GM19467 (cell line): ENCODE measurements around the gene NXPH2.

ENCODE experiments used
- ATAC-seq: cut with Tn5 transposase; IDR thresholded peaks from one replicate; pipeline ENCODE4 v1.9.1; 2021; ENCODE audit warnings: mild to moderate bottlenecking, moderate library complexity; ENCODE audit not compliant: unreplicated experiment

Gene NXPH2

DNA sequence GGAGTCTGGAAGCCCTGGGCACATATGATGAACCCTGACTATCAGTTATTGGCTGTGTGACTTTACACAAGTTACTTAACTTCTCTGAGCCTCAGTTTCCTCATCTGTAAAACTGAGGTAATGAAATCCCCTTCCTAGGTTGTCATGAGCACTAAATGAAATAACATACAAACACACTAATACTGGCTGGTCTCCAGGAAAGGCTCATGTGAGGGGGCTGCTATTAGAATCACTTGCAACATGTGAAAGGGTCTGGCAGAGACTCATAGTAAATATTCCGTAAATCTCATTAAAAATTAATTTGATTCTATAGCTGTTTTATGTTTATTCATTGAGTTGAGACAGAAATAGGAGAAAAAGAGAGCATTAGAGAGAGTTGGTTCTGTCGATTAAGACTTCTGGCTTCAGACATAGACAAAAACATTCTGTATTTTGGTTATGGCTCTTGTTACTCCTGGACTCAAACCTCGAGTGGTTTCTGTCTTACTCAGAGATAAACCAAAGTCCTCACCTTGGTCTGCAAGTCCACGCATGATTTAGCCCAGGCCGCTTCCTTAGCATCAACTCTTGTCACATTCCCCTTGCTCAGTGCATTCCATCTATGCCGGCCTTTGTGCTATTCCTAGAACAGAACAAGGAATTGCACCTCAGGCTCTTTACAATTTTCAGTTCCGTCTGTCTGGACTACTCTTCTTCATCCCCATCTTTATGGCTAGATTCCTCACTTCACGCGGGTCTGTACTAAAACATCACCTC lies 139.1 kb downstream of the NXPH2 start:
- ATAC-seq: no peak

DNA sequence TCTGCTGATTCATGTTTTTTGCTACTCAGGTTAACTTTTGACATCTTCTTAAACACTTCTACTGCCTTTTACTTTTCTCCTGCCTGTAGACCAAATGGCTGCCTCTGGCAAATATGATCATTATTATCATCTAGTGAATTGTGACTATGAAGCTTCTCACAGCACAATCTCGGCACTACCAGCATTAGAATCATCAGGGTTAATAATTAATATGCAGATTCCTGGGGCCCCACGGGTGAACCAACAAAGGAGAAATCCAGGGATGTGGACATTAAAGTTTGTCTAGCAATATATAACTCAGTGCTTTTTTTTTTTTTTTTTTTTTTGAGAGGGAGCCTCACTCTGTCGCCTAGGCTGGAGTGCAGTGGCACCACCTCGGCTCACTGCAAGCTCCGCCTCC lies 142.5 kb downstream of the NXPH2 start:
- no peak for ATAC-seq

DNA sequence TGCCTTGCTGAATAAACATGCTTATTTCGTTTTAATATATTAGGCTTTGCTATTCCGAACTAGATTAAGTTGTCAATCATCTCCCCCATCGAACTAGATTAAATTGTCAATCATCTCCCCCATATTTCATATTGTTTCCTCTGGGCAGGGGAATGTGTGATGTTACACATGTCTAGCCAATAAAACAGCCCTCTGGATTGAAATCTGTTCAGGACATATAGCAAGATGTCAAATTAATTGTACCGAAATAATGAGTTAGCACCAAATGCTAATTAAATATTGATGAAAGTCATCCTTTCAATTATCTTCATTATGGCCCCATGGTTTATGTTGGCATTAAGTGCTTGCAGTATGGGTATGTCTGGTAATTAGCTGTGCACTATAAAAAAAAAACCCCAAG lies 143.1 kb downstream of the NXPH2 start:
- no peak for ATAC-seq

DNA sequence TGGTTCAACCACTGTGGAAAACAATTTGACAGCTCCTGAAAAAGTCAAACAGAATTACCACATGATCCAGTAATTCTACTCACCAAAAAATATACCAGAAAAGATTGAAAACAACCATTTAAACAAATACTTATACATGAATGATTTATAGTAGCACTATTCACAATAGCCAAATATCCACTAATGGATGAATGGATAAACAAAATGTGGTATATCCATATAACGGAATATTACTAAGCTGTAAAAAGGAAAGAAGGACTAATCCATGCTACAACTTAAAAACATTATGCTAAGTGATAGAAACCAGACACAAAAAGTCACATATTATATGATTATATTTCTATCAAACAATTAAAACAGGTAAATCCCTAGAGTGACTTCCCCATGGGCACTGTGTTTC lies 147.1 kb downstream of the NXPH2 start:
- no peak for ATAC-seq

DNA sequence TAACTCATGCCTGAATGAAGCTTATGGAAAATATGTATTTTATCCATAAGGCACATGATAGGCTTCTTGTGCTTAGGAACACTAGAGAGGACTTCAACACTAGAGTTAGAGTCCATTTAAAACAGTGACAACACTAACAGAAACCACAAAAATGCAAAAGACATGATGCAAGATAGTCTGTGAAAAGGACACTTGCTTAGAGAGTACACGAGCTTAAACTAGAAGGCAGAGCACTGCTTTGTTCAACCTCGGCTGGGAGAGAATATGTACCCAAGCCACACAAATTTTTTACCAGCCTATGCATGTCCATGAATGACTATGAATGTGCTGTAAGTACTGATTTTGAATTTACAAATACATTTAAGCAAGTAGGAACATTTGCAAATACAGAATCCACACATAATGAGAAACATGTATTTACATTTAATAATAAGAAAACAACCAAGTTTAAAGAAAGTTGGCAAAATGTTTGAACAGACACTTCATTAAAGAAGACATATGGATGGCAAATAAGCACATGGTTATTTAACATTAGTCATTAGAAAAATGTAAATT lies 148.0 kb downstream of the NXPH2 start:
- ATAC-seq: no peak

DNA sequence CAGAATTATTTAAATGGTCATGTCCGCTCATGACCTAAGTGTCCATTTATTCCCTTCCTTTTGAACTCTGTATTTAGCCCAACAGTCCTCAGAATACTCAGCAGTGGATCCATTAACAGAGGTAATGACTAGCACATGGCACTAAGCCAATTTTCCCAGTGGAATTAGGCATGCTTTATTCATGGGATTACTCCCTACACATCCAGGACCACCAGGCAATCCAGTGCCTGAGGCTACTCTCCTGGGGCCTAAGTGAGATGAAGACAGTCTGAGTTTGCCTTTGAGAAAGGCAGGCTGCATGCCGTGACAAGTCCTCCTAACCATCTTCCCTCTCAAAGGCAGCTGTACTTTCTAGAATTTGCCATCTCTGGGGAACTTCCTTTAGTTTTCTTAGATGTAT lies 150.0 kb downstream of the NXPH2 start:
- no peak for ATAC-seq

DNA sequence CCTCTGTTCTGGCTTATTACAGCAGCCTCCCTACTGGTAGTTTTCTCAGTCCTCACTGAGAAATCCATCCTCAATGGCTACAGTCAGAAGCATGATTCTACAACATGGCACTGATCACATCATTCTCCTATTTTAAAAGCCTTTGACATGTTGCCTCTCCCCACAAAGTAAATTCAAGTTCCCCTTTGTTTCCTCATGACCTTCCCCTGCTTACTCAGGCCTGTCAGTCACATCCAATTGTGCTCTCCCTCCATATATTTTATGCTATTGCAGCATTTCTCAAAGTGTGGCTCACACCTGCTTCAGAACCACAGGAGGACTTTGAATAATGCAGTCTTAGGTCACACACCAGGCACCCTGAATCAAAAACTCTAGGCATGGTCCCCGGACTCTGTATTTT lies 154.0 kb downstream of the NXPH2 start:
- ATAC-seq: no peak

DNA sequence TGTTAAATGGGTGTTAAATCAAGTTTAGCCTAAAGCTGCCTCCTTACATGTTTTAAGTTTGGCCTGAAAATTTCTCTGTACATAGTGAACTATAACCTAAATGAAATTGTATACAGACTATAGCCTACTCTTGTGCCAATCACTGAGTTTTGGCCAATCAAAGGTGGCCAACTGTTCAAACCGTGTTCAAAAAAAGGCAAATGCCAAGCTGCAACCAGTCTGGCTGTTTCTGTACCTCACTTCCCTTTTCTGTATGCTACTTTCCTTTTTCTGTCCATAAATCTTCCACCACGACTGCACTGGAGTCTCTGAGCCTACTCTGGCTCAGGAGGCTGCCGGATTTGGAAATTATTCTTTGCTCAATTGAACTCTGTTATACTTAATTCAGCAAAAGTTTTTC lies 157.6 kb downstream of the NXPH2 start:
- no peak for ATAC-seq

DNA sequence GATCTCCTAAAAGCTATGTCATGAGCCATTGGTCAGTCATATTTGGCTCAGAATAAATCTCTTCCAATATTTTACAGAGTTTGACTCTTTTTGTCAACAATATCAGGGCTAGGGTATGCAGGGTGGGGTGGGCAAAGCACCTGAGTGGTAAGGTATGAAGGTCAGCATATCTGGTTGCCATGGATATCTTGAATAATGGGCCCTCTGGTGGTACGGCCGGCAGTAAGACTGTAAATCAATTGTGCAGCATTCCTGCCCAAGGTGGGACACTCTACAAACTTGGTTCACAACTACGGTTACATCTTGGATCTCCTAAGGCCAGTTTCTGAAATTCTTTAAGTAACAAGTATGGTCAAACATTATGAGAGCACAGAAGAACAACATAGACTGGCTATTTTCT lies 159.1 kb downstream of the NXPH2 start:
- no peak for ATAC-seq

DNA sequence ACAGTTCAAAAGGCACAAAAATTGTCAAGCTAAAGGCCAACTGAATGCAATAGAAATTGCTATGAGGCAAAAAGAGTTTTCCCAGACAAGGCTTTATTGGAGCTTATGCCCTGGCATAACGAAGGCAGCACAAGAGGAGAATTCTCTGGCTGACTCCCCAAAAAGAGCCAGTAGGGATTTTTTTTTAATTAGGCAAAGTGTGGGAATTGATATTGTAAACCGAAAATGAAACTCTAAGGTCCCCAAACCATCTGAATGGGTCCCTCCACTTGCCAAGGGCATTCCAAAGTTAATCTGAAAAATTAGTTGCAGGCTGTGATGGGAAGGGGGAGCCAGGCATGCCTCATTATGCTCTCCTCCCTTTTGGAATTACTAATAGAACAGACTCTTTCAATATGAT lies 159.8 kb downstream of the NXPH2 start:
- ATAC-seq: no peak
